Mesenteric fat pad (tissue), 1 donor: ENCODE measurements around the gene SURF1. TPM values are rescaled to one million over a fixed set of nuclear protein-coding genes. Genes with fewer than 3 reads are reported as not detected.
"Not testable (repeated sequence)": the region's sequence is repeated elsewhere in the genome, so short reads cannot be mapped to it uniquely, and the experiment has no call there.

Experiments
- DNase-seq: peaks from one replicate; pipeline ENCODE4 v3.0.0-alpha.2; 2020; ENCODE audit warnings: low spot score
- total RNA-seq: library from RNA; stranded (reverse); fragmentation: NEBNext Ultra II Directional; extraction: Animal tissue kit (Norgen Biotek cat#: 25700); gene quantifications from one replicate; pipeline ENCODE4 v1.2.1, GENCODE V29; 2021
- donor health status: DM: yes; HTN: yes; CAD: no.

The SURF1 gene
- total RNA-seq, 1 donor from 2014 or later, result 30.8 TPM

DNA sequence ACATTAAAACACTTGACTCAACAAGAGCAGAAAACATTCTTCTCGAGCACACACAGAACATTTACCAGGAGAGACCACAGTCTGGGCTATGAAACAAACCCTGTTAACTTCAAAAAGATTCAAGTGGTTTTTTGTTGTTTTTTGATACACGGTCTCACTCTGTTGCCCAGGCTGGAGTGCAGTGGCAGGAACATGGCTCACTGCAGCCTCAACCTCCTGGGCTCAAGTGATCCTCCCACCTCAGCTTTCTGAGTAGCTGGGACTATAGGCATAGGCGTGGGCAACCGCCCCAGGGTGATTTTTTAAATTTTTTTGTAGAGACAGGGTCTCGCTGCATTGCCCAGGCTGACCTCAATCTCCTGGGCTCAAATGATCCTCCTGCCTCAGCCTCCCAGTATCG lies 29.3 kb downstream of the SURF1 start:
- not testable (repeated sequence) for DNase-seq

DNA sequence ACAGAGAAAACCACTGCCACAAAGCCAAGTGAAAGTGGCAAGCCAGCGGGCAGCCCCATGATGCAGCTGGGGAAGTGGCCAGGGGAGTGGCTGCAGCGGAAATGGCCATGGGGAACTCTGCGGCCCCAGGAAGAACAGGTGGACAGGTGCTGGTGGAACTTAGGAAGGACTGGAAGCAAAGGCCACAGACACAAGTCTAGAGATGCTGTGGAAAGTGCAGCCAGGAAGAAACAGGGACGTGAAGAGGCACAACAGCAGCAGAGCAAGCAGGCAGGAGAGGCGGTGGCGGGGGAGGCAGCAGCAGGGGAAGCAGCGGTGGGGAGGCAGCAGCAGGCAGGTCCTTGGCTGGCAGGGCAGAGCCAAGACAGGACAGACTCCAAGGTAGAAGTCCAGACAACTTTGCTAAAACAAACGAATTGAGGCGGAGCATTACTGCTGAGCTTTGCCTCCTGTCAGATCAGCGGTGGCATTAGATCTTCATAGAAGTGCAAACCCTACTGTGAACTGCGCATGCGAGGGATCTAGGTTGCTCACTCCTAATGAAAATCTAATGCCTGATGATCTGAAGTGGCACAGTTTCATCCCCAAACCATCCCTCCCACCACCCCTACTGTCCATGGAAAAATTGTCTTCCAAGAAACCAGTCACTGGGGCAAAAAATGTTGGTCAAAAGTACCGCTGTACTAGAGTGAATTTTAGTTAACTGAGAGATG lies 32.1 kb downstream of the SURF1 start:
- DNase-seq, result no peak

DNA sequence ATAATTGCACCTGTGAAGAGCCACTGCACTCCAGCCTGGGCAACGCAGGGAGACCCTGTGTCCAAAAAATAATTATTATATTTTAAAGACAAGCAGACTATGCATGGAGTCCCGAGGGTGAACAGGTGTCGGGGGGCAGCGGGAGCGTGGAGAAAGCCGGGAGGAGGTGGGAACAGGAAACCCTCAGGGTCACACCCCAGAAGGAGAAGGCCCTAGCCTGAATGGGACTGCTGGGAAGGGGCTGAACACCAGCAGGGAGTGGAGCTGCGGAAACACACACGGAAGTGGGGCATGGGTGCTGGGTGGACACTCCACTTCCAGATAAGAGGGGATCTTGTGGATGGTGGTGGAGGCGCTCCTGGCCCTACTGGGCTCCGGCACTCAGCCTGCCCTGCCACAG lies 33.1 kb downstream of the SURF1 start:
- no peak for DNase-seq

DNA sequence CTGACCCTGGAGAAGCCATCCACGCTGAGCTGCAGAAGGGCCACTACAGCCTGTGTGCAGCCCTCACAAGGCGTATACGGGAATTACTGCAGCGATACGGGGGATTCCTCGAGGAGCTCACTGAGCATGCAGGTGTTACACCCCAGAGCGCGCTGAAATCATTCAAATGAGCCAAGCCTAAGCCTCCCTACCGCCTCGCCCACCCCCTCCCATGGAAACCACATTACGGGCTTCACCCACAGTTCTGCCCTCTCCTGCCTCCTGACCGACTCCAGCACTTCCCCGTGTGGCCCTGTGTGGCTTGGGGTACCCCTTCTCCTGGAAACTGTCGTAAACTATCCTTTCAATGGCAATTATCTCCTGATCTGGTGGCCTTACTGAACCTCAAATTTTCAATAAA lies 33.6 kb downstream of the SURF1 start:
- no peak for DNase-seq

DNA sequence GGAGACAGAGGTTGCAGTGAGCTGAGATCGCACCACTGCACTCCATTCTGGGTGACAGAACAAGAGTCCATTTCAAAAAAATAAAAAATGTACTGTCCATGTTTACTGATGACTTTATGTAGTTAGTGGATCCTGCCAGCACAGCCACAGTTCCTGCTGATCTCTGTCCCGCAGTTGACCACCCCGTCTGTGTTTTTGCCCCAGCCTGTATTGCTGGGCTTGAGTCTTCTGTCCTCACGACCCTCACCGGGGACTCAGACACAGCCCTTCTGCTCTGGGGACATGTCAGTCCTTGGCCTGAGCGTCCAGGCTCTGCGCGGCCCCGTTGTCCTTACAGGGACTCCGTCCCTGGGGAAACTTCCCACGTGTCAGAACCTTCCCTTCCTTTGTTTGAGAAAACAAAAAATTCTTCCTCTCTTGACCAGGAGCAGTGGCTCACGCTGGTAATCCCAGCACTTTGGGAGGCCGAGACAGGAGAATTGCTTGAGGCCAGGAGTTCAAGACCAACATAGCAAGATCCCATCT lies 34.8 kb downstream of the SURF1 start:
- peak; percentile 67 for DNase-seq

DNA sequence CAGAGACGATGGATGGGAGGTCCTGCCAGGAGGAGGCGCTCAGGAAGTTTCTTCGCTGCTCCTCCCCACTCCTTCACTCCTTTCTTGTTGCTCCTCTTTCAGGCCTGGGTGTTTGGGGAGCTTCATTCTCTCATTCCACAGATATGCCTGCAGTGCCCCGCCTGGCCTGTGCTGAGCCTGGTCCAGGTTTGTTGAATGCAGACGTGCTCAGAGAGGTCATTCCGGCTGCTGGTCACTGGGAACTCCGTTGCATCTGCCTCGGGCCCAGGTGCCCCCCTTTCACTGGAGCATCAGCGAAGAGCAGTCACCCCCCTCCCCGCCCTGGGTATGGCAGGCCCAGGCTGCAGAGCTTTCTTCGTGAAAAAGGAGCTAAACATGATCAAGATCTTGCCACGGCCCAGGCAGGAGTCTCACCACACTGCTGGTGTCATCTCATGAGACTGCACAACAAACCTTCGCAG lies 35.8 kb downstream of the SURF1 start:
- DNase-seq, result peak; percentile 72

DNA sequence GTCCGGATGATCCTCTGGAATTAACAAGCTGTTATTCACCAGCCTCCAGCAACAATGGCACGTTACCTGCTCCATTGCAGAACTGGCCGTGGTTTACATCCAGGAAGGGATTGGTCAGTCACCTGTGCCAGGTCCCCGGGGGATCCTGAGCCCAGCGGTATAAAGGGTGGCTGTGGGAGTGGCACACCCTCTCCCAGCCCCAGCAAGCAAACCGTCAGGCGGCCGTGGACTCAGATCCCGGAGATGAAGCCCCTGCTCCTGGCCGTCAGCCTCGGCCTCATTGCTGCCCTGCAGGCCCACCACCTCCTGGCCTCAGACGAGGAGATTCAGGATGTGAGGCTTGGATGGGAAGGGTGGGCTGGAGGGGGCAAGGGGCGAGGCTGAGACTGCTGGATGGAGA lies 38.7 kb downstream of the SURF1 start:
- DNase-seq, result peak; percentile 64

DNA sequence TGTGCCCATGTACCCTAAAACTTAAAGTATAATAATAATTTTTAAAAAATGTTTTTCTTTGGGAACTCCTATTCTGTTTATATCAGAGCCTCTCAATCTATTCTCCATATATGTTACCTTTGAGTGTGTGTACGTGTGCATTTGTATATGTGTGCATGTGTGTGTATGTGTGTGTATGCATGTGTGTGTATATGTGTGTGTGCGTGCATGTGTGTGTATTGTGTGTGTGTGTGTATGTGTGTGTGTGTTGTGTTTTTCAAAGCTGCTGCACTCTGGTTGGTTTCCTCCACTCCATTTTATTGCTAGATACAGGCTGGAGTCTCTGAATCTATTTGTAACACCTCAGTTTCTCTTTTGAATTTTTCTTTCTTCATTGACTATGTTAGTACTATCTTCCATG lies 40.3 kb downstream of the SURF1 start:
- no peak for DNase-seq

DNA sequence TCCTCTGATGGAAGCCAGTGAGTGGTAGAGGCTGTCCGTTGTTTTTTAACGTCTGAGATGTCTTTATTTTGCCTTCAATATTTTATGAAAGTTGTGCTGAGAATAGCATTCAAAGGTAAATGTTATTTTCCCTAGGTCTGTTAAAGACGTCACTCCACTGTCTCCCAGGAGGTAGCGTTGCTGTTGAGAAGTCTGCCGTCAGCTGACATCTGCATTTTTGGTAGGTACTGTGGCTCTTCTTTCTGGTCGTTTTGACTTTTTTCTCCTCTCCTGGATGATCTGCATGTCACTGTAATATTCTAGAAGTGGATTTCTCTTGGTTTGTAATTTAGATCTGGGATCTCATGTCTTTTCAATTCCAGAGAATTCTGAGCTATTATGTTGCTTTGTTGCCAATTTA lies 46.7 kb downstream of the SURF1 start:
- DNase-seq, result no peak

DNA sequence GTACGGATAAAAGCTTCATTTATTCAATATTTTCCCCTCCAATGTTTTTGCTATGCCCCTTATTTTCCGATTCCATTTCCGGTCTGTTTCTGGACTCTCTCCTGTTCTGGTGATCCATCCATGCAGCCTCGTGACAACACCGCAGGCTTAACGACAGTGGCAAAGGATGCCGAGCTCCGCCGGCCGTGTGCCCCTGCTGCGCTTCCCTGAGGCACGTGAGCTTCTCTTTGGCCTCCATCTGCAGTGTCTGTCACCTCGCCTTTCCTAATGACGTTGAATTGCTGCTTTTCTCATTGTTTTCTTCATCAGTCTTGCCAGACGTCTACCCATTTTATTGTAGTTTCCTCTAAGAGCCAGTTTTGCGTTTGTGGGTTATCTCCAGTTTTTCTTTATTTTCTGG lies 49.0 kb downstream of the SURF1 start:
- DNase-seq, result no peak

DNA sequence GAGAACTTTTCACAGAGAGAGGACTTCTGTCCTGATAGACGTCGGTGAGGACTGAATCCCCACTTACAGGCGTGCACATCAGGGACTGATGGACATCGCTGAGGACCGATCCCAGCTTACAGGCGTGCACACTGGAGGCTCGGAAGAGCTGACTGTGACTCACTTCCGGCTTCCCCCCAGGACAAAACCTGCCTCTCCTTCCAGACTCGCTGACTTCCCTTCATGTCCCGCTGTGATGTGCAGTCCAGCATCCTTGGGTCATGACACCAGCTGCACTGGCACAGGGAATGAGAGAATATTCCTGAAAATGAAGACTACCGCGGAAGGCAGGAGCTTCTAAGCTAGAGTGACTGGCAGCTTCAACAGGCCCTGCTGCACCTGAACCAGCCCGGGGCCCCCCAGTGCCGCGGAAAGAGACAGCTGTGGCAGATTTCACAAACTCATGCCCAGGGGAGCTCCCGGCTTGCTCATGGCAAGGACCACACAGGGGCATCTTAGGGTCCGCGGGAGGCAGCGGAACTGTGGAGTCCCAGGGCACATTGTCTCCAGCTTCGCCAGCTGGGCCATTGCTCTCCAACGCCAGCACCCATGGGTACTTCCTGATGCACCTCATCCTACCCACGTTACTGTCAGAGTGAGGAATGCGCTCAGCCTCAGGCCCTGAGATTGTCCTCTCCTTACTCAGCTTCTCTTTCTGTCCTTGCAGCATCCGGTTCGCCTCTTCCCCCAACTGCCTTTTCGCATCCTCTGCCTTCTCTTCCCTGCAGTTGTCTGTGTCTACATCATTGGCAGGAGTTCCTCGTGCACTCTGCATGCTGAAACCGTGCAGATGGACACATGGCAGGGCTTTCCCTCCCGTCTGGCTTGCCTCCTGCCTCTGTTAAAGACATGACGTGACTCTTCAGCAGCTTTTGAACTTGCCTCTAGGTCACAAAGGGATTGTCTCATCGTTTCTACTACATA lies 49.8 kb downstream of the SURF1 start:
- peak; percentile 69 for DNase-seq

DNA sequence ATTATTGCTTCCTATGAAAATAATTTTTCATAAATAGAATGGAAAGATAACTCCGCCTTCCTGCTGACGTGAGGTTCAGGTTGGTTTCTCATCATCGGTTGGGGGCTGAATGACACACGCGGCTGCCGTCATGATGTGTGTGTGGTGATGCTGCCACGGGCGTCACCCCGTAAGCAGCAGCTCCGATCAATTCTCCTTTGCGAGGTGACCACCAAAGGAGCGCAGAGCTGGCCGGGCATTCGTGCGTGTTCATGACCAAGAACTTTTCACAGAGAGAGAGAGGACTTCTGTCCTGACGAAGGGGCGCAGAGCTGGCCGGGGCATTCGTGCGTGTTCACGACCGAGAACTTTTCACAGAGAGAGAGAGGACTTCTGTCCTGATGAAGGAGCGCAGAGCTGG lies 50.6 kb downstream of the SURF1 start:
- DNase-seq, result peak; percentile 67

DNA sequence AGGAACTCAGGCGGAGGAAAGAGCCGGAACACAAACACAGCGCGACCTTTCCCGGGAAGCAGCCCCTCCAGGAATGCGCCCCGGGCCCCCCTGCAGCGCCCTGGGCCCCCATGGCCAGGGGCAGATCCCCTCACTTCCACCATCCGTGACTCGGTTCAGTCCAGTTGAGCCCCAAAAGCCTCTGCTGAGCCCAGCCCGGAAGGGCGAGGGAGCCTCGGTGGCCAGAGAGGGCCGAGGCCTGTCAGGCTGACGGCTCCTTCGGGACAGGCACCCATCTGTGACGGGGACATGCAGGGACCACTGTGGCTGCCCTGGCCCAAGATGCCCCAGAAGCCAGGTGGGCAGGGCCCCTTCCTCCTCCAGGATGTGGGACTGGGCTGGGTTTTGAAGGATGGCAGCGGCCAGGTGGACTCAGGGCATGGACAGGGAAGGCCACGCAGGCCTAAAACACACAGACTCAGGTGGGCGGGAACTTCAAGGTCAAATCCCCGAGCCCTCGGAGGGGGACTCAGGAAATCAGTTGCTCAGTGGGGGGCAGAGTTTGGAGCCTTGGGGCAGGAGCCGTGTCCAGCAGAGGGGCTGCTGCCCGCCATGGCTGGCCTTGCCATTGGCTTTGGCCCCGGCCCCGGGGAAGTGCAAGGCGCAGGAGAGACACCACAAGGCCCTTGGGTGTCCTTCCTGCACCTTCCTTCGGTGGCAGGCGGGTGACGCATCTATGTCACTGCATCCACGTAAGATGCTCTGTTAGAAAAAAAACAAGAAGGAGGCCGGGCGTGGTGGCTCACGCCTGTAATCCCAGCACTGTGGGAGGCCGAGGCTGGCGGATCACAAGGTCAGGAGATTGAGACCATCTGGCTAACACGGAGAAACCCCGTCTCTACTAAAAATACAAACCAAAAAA lies 51.6 kb downstream of the SURF1 start:
- peak; percentile 84 for DNase-seq

DNA sequence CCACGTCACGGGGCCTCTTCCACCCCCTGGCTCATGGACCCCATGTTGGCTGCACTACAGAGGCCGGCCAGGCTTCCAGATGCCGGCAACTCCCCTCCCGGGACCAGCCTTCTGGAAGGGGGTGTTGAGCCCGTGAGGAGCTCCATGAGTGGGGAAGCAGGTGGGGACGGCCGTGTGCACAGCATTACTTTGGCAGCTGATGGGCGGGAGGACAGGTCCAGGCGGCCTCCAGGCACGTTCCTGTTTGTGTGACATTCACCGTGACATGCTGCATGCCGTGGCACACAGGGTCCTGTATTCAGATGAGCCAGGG lies 52.2 kb downstream of the SURF1 start:
- peak; percentile 75 for DNase-seq

DNA sequence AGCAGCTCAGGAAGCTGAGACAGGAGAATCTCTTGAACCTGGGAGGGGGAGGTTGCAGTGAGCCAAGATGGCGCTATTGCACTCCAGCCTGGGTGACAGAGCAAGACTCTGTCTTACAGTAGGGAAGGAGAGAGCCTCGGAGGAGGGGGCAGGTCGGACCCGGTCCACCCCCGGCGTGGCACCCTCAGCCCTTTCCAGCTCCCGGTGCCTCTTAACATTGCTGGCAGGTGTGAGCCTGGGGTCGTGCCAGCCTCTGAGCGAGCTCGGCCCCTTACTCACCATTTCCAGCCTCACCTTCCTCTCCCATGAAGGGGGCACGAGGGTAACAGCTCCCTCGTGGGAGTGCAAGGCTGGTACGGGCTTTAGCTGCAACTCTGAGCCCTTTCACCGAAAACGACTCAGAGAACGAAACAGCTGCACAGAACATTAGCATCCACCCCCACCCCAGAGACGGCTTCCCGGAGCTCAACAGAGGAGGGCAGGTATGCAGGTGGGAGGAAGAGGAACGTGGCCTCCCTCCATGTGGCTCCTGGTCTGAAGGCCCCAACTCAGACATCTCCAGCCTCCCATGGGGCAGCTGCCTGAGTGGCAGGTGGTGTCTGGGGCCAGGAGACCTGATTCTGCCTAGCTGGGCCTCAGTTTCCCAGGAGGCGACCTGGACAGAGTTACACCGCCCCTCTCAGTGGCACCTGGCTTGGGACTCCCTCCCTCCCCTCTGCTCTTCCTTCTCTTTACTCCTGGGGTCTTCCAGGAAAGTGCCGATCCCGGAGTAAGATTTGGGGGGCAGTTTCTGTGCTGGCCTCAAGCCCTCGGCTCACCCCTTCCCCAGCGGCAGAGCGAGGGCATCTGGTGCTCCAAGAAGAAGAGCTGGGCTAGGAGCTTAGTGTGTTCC lies 52.8 kb downstream of the SURF1 start:
- DNase-seq, result peak; percentile 68

Other genes starting within 250 kb of the SURF1 start
- 58.4 TPM for gene RALGDS, start 235.2 kb downstream of the SURF1 start, total RNA-seq
- 25.1 TPM for gene GBGT1, start 192.6 kb downstream of the SURF1 start, total RNA-seq
- gene OBP2B, start 147.2 kb downstream of the SURF1 start, total RNA-seq, result not detected
- 2.3 TPM for gene ABO, start 81.3 kb downstream of the SURF1 start, total RNA-seq
- 15.8 TPM for gene SURF6, start 20.3 kb downstream of the SURF1 start, total RNA-seq
- gene MED22, start 8.4 kb downstream of the SURF1 start, total RNA-seq, result 25.6 TPM
- 1,535 TPM for gene RPL7A, start 8.3 kb downstream of the SURF1 start, total RNA-seq
- 13.5 TPM for gene SURF2, start 63 bp upstream of the SURF1 start, total RNA-seq
- gene SURF4, start 19.6 kb upstream of the SURF1 start, total RNA-seq, result 211 TPM
- not detected for gene STKLD1, start 19.9 kb upstream of the SURF1 start, total RNA-seq
- gene REXO4, start 61.5 kb upstream of the SURF1 start, total RNA-seq, result 13.1 TPM
- gene ADAMTS13, start 65.9 kb upstream of the SURF1 start, total RNA-seq, result 0.64 TPM
- 9.3 TPM for gene CACFD1, start 103.5 kb upstream of the SURF1 start, total RNA-seq
- gene SLC2A6, start 122.6 kb upstream of the SURF1 start, total RNA-seq, result 3.9 TPM
- gene MYMK, start 168.5 kb upstream of the SURF1 start, total RNA-seq, result not detected
- 2.5 TPM for gene ADAMTSL2, start 178.2 kb upstream of the SURF1 start, total RNA-seq